22Rv1 (cell line): Measurements from ENCODE around the gene BCKDHA.
"Not testable (repeated sequence)": the region's sequence is repeated elsewhere in the genome, so short reads cannot be mapped to it uniquely, and the experiment has no call there.

Source experiments
- H3K27ac ChIP-seq: fragments of 450-650 bp; 2 replicates; pipeline ENCODE4 v1.5.1; 2017
- ZFX ChIP-seq: fragments of 450-650 bp; IDR thresholded peaks from 2 replicates; pipeline ENCODE4 v1.6.1; 2017; ENCODE audit warnings: antibody characterized with exemption, borderline replicate concordance
- TF ChIP-seq, protein P1 (sequence below): fragments of 450-650 bp; IDR thresholded peaks from 2 replicates; pipeline ENCODE4 v1.5.1; 2017; ENCODE audit warnings: mild to moderate bottlenecking

The BCKDHA gene

DNA sequence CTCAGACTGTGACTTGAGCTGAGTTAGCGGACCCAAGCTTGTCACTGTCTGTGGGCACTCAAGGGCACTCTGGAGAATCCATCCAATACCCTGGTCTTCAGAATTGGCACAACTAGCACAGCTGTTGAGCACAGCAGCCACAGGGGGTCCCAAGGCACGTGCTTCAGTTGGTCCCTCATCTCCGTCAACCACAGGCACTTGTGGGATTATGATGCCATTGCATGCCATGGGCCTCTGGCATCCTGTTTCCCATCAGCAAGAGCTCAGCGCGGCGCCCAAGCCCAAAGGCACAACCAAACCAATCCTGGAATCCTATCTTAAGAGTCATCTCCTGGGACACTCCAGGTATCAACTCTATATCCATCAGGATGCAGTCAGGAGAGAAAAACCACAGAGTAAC, 33.3 kb downstream of the BCKDHA start:
- no peak for TF ChIP-seq ZFX
- TF ChIP-seq, protein P1, sequence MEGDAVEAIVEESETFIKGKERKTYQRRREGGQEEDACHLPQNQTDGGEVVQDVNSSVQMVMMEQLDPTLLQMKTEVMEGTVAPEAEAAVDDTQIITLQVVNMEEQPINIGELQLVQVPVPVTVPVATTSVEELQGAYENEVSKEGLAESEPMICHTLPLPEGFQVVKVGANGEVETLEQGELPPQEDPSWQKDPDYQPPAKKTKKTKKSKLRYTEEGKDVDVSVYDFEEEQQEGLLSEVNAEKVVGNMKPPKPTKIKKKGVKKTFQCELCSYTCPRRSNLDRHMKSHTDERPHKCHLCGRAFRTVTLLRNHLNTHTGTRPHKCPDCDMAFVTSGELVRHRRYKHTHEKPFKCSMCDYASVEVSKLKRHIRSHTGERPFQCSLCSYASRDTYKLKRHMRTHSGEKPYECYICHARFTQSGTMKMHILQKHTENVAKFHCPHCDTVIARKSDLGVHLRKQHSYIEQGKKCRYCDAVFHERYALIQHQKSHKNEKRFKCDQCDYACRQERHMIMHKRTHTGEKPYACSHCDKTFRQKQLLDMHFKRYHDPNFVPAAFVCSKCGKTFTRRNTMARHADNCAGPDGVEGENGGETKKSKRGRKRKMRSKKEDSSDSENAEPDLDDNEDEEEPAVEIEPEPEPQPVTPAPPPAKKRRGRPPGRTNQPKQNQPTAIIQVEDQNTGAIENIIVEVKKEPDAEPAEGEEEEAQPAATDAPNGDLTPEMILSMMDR: no peak

DNA sequence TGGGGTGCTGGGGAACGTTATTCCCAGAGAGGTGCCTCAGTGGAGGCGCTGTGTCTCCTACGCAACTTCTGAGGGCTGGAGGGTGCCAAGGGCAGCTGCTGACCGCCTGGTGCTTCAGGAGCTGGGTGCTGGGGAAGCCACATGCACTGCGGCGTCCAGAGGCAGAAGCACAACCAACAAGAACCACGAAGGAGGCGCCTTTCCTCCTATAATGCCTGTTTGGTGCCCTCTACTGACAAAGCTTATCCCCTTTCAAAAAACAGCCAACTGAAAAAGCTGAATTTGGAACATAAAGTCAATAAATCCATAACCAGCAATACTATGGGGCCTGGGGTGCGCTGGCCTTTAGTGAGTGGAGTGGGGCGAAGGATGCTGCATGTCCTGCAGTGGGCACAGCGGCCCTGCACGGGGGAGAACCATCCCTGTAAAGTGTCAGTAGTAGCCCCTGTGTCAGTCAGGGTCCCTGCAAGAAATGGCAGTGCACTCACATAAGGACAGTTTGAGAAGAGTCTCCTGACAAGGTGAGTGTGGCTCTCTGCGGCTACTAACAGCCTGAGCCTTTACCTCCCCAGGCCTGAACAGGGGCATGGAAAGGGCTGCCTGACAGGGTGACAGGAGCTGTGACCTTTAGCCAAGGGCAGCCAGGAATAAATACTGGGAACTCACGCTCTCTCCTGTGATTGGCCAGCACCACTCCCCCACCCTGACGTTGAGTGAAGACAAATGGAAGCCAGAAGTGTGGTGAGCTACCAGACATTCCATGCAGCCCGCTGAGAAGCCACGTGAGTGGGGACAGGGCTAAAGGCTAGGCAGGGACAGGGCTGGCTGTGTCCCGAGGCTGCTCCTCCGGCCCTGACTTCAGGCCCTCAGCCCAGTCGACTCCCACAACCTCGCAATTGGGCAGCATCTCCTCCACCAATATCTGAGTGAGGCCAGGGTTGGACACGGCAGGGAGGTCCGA, 34.1 kb downstream of the BCKDHA start:
- TF ChIP-seq, protein P1: no peak
- no peak for TF ChIP-seq ZFX
- no peak overlapping the region for H3K27ac ChIP-seq

More for the DNA sequence above, 33.3 kb downstream of the BCKDHA start:
- H3K27ac ChIP-seq: no peak overlapping the region

DNA sequence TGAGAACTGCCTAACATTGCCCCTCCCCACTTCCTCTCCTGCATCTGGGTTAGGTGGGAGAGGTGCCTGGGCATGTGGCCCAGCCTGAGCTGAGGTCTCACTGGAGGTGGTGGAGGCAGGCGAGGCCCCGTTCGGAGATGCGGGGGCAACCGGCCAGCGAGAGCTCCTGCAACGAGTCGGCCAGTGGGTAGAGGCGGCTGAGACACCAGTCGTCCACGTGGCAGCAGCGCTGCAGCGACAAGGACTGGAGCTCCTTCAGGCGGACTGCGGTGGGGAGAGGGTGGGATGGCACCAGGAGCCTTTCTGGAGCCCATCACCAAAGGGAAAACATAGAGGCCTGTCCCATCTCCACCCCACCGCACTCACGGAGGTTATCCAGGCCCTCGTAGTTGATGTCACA, 35.6 kb downstream of the BCKDHA start:
- TF ChIP-seq, protein P1: no peak
- no peak for TF ChIP-seq ZFX
- H3K27ac ChIP-seq: no peak overlapping the region

DNA sequence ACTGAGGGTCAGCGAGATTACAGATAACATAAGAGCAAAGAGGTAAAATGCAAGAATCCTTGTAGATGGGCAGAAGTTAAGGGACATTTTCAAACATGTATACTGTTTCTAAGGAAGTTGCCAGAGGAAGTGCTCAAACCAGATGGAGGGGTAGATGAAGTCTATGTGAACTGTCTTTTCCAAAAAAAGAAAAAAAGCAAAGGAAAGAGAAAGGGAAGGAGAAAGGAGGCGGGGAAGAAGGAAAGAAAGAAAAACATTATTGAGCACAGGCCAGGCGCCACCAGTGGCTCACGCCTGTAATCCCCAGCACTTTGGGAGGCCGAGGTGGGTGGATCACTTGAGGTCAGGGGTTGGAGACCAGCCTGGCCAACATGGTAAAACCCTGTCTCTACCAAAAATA, 36.8 kb downstream of the BCKDHA start:
- no peak overlapping the region for H3K27ac ChIP-seq
- TF ChIP-seq ZFX: no peak

DNA sequence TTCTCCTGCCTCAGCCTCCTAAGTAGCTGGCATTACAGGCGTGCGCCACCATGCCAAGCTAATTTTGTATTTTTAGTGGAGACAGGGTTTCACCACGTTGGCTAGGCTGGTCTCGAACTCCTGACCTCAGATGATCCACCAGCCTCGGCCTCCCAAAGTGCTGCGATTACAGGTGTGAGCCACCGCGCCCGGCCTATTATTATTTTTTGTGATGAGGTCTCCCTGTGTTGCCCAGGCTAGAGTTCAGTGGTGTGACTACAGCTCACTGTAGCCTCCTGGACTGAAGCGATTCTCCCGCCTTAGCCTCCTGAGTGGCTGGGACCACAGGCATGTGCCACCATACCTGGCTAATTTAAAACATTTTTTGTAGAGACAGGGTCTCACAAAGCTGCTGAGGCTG, 37.8 kb downstream of the BCKDHA start:
- not testable (repeated sequence) for H3K27ac ChIP-seq

DNA sequence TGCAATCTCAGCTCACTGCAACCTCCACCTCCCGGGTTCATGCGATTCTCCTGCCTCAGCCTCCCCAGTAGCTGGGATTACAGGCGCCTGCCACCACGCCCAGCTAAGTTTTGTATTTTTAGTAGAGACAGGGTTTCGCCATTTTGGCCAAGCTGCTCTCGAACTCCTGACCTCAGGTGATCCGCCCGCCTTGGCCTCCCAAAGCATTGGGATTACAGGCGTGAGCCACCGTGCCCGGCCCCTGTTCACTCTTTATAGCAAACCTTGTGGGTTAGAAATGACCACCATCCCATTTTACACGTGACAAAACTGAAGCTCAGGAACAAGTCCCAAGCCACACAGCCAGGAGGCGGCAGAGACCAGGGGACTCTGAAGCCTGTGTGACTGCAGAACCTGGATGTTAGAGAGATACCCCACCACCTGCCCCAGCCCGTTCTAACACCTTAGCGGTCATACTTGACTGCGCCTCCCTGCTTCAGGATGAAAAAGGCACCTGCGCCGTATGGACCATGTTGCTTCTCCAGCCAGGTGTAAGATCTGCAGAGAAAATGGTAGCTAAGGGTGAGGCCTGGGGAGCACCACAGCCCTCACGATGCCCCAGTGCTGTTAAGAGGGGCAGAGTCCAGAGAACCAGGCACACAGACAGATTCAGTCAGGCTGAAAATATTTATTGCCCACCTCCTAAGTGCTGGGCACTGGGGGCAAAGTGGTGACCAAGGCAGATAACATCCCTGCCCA, 38.5 kb downstream of the BCKDHA start:
- no peak overlapping the region for H3K27ac ChIP-seq

DNA sequence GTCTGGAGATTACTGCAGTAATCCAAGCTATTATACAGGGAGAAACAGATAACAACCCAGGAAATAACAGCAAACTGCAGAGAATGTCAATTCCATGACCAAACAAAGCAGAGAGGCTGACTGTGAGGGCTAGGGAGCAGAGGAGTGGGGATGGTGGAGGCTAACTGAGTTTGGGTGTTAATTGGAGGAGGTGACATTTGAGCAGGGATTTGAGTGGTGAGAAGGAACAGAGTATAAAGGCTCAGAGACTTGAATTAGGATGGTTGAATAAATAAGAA, 39.0 kb downstream of the BCKDHA start:
- no peak for TF ChIP-seq ZFX
- H3K27ac ChIP-seq: no peak overlapping the region

More for the DNA sequence above, 38.5 kb downstream of the BCKDHA start:
- TF ChIP-seq, protein P1: no peak
- TF ChIP-seq ZFX: no peak

DNA sequence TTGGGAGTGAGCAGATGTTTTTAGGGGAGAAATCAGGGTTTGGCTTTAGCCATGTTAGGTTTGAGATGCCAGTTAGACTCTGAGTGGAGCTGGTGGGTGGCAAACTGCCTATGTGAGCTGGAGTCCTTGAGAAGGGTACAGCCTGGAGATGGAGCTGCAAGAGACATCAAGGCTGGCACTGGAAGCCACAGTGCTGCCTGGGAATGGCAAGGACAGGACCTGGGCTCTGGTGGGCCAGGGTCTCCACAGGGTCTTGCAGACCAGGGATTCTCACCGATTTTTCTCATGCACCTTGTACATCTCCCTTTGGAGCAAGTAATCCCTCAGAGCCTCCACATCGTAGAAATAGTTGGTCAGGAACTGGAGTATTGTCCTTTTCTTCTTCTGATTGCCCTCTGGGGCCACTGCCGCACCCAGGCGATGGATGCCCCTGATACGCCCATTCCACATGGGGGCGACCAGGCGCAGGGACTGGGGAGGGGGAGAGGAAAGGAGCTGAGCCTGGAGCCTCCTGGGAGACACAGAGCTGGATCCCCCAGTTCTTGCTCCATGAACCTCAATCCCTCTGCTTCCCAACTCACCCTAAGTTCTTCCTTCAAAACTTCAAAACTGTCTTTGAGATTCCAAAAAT, 40.4 kb downstream of the BCKDHA start:
- no peak for TF ChIP-seq ZFX
- TF ChIP-seq, protein P1: no peak
- no peak overlapping the region for H3K27ac ChIP-seq
